ENCODE data around the gene MAN1B1.

Gene MAN1B1

GRCh38 chr9:137148661-137149060 lies 61.9 kb downstream of the MAN1B1 start:
- no peaks in the 10 kb centered on the region for H3K4me1 ChIP-seq (ENCODE audit: insufficient read depth, poor library complexity, severe bottlenecking)
- H3K27ac ChIP-seq (ENCODE audit: poor library complexity, severe bottlenecking), result no peak overlapping the region
- H3K4me3 ChIP-seq (ENCODE audit: severe bottlenecking), result no peak overlapping the region
- no peak for DNase-seq (ENCODE audit: low spot score)
- ATAC-seq (ENCODE audit: low read depth), result no peak
- H3K27me3 ChIP-seq (ENCODE audit: insufficient read depth, poor library complexity, severe bottlenecking), result peaks cover 10% of the 10 kb centered on the region
- no peaks in the 10 kb centered on the region for H3K9me3 ChIP-seq (ENCODE audit: severe bottlenecking)
- H3K36me3 ChIP-seq (ENCODE audit: low read depth), result no peaks in the 10 kb centered on the region
- TF ChIP-seq CTCF (IDR thresholded peaks at IDR 0.05; ENCODE audit: poor library complexity, severe bottlenecking), result no peak

GRCh38 chr9:137149363-137149762 lies 62.6 kb downstream of the MAN1B1 start:
- Histone ChIP-seq H3K36me3 (ENCODE audit: low read depth) (no peaks in the 10 kb centered on the region), H3K9me3 (ENCODE audit: severe bottlenecking) (no peaks in the 10 kb centered on the region), H3K4me1 (ENCODE audit: insufficient read depth, poor library complexity, severe bottlenecking) (no peaks in the 10 kb centered on the region), H3K27me3 (ENCODE audit: insufficient read depth, poor library complexity, severe bottlenecking) (peaks cover 10% of the 10 kb centered on the region), H3K27ac (ENCODE audit: poor library complexity, severe bottlenecking) (peak overlapping the region; percentile 1), H3K4me3 (ENCODE audit: severe bottlenecking) (no peak overlapping the region)
- TF ChIP-seq CTCF (IDR thresholded peaks at IDR 0.05; ENCODE audit: poor library complexity, severe bottlenecking), result no peak
- ATAC-seq (ENCODE audit: low read depth) (no peak), DNase-seq (ENCODE audit: low spot score) (no peak)

GRCh38 chr9:137149942-137150616 lies 63.3 kb downstream of the MAN1B1 start:
- peaks cover 10% of the 10 kb centered on the region for H3K27me3 ChIP-seq (ENCODE audit: insufficient read depth, poor library complexity, severe bottlenecking)
- H3K9me3 ChIP-seq (ENCODE audit: severe bottlenecking), result no peaks in the 10 kb centered on the region
- H3K27ac ChIP-seq (ENCODE audit: poor library complexity, severe bottlenecking), result peak overlapping the region; percentile 1
- TF ChIP-seq CTCF (IDR thresholded peaks at IDR 0.05; ENCODE audit: poor library complexity, severe bottlenecking), result no peak
- ATAC-seq (ENCODE audit: low read depth) (peak; percentile 18), DNase-seq (ENCODE audit: low spot score) (no peak)
- no peaks in the 10 kb centered on the region for H3K36me3 ChIP-seq (ENCODE audit: low read depth)
- no peak overlapping the region for H3K4me3 ChIP-seq (ENCODE audit: severe bottlenecking)
- H3K4me1 ChIP-seq (ENCODE audit: insufficient read depth, poor library complexity, severe bottlenecking), result no peaks in the 10 kb centered on the region

- H3K27ac ChIP-seq (ENCODE audit: poor library complexity, severe bottlenecking), result no peak overlapping the region
Observed at GRCh38 chr9:137150617-137151457, 64.1 kb downstream of the MAN1B1 start.

More at GRCh38 chr9:137150617-137151457, 64.1 kb downstream of the MAN1B1 start:
- DNase-seq (ENCODE audit: low spot score) (no peak), ATAC-seq (ENCODE audit: low read depth) (peak; percentile 56)
- Histone ChIP-seq H3K4me3 (ENCODE audit: severe bottlenecking) (no peak overlapping the region), H3K4me1 (ENCODE audit: insufficient read depth, poor library complexity, severe bottlenecking) (no peaks in the 10 kb centered on the region), H3K27me3 (ENCODE audit: insufficient read depth, poor library complexity, severe bottlenecking) (peaks cover 8% of the 10 kb centered on the region), H3K9me3 (ENCODE audit: severe bottlenecking) (no peaks in the 10 kb centered on the region), H3K36me3 (ENCODE audit: low read depth) (no peaks in the 10 kb centered on the region)
- no peak for TF ChIP-seq CTCF (IDR thresholded peaks at IDR 0.05; ENCODE audit: poor library complexity, severe bottlenecking)
